Measurements from ENCODE around the gene JPT2.

Gene JPT2

DNA sequence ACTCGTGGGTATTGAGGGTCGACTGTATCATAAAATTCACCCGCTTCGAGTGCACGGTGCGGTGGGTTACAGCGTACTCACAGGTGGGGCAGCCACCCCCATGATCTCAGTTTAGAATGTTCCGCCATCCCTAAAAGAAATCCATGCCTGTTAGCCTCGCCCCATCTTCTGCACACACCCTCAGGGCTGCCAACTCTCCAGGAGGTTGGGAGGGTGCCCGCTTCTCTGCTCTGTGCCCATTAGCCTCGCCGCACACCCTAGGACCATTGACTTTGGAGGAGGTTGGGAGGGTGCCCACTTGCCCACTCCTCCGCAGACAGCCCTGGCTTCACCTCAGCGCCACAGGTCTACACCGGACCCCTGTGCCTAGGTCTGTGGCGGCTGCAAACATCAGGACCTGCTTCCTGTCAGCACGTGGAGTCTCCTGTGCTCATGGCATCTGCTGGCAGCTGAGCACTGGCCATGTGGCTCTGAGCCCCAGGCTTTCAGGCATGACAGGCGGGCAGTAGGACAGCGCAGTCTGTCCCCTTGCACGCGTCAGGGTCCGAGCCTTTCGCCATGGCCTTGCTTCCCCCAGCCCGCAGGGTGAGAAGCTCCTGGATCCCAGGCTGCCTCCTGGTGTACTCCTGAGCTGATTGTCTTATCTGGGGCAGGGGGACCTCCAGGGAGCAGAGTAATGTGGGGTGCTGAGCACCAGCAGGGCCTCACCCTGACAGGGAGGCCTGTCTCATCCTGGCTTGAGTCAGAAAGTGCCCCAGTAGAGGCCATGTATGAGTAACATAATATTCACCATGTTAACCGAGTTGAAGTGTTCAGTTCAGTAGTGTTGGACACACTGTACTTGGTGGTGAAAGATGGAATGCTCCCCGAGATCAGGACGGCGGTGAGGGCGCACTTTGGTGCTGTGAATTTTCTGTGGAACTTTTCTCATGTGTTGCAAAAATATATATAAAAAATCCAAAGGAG, 71.4 kb downstream of the JPT2 start:
- in situ Hi-C loops (cut with MboI; ENCODE audit: low sequenced_read_pairs), result no loop called here
